NOMO-1 treated with dmso at 0.1 percent for 144 hours (cell line): ENCODE data around the gene COL16A1.
A peak's percentile ranks its signal among the peaks of the same experiment; 100 is the strongest.

Source experiments
- DNase-seq: peaks from one replicate; lab custom pipeline; 2025; ENCODE audit not compliant: unreplicated experiment; lab: John Stamatoyannopoulos, UW

The COL16A1 gene

GRCh38 chr1:31627301-31627929 is 76.4 kb downstream of the COL16A1 start:
- no peak for DNase-seq

- no peak for DNase-seq
These were observed 77.3 kb downstream of the COL16A1 start for GRCh38 chr1:31626223-31627207.

- no peak for DNase-seq
These were observed 78.1 kb downstream of the COL16A1 start for GRCh38 chr1:31625561-31626222.

- no peak for DNase-seq
These were observed 78.9 kb downstream of the COL16A1 start for GRCh38 chr1:31624731-31625514.

- DNase-seq: no peak
These were observed 79.5 kb downstream of the COL16A1 start for GRCh38 chr1:31624309-31624708.

- DNase-seq: no peak
These were observed 80.5 kb downstream of the COL16A1 start for GRCh38 chr1:31623365-31623764.

GRCh38 chr1:31621847-31622730 is 81.7 kb downstream of the COL16A1 start:
- no peak for DNase-seq

- no peak for DNase-seq
These were observed 82.4 kb downstream of the COL16A1 start for GRCh38 chr1:31621498-31621820.

- no peak for DNase-seq
These were observed 83.0 kb downstream of the COL16A1 start for GRCh38 chr1:31620631-31621497.

- no peak for DNase-seq
These were observed 84.6 kb downstream of the COL16A1 start for GRCh38 chr1:31618916-31619846.

GRCh38 chr1:31617916-31618746 is 85.7 kb downstream of the COL16A1 start:
- DNase-seq: peak; percentile 24

- DNase-seq: no peak
These were observed 86.5 kb downstream of the COL16A1 start, which contains the start of gene HCRTR1 for GRCh38 chr1:31617218-31617915. Gene HCRTR1, plus strand, starts transcription at chr1:31617689. Its CDS starts 1,504 bp downstream, at chr1:31619193.

- no peak for DNase-seq
These were observed 87.9 kb downstream of the COL16A1 start for GRCh38 chr1:31615939-31616338.

- DNase-seq: no peak
These were observed 88.4 kb downstream of the COL16A1 start for GRCh38 chr1:31615414-31615813.

- no peak for DNase-seq
These were observed 89.3 kb downstream of the COL16A1 start for GRCh38 chr1:31614414-31615005.

- no peak for DNase-seq
These were observed 94.2 kb downstream of the COL16A1 start for GRCh38 chr1:31609514-31610118.
